ENCODE data around the gene ZNF729. TPM values are rescaled to one million over a fixed set of nuclear protein-coding genes. Genes with fewer than 3 reads are reported as not detected.

Gene ZNF729
- total and polyA plus RNA-seq, 9 of the 15 experiments (the other 6 are each of a cell fraction or from before 2014, with no cell fraction given): not detected

Small RNA genes within 50 kb of the gene (small RNA-seq; reads per million reads assigned to genes)
- not detected for gene AC011494.1

Other genes starting within 250 kb of the ZNF729 start
- gene ZNF257, start 234.0 kb upstream of the ZNF729 start, total RNA-seq (2014; rRNA removed): 6.9 and 11.8 TPM in 2 replicates
- 18.2 and 19.7 TPM in 2 replicates for gene ZNF257, start 234.0 kb upstream of the ZNF729 start, total RNA-seq (2014; rRNA removed; fragmentation: Illumina TruSeq; extraction: Trizol)
- 17.7 and 18.0 TPM in 2 replicates for gene ZNF257, start 234.0 kb upstream of the ZNF729 start, total RNA-seq (2015; rRNA removed; fragmentation: Illumina TruSeq; extraction: Trizol)
- 12.9 and 13.3 TPM in 2 replicates for gene ZNF257, start 234.0 kb upstream of the ZNF729 start, total RNA-seq (2021)
- gene ZNF257, start 234.0 kb upstream of the ZNF729 start, polyA plus RNA-seq (2011; rRNA removed): 1.3 and 5.0 TPM in 2 replicates
- 15.0 and 16.9 TPM in 2 replicates for gene ZNF257, start 234.0 kb upstream of the ZNF729 start, polyA plus RNA-seq (2014; fragmentation: Illumina TruSeq; extraction: Trizol)
- gene ZNF257, start 234.0 kb upstream of the ZNF729 start, polyA plus RNA-seq (2014; fragmentation: Nextera tagmentation; extraction: Ambion mirVana): 1 to 10 TPM; 5.7 to 8.0 TPM
- gene ZNF257, start 234.0 kb upstream of the ZNF729 start, polyA plus RNA-seq (2014; rRNA removed): 11.6 and 11.7 TPM in 2 replicates
- gene ZNF676, start 89.5 kb upstream of the ZNF729 start, total RNA-seq (2014; rRNA removed): 0.24 TPM in 1 of 2 replicates, not detected in the other
- gene ZNF676, start 89.5 kb upstream of the ZNF729 start, total RNA-seq (2014; rRNA removed; fragmentation: Illumina TruSeq; extraction: Trizol): 0.29 and 0.41 TPM in 2 replicates
- gene ZNF676, start 89.5 kb upstream of the ZNF729 start, total RNA-seq (2015; rRNA removed; fragmentation: Illumina TruSeq; extraction: Trizol): 0.38 and 0.43 TPM in 2 replicates
- 0.16 and 0.22 TPM in 2 replicates for gene ZNF676, start 89.5 kb upstream of the ZNF729 start, total RNA-seq (2021)
- gene ZNF676, start 89.5 kb upstream of the ZNF729 start, polyA plus RNA-seq (2011; rRNA removed): 0.06 TPM in 1 of 2 replicates, not detected in the other
- 0.24 and 0.25 TPM in 2 replicates for gene ZNF676, start 89.5 kb upstream of the ZNF729 start, polyA plus RNA-seq (2014; fragmentation: Illumina TruSeq; extraction: Trizol)
- under 1 TPM in 1 of 2 experiments, not detected in 1; 0.10 TPM for gene ZNF676, start 89.5 kb upstream of the ZNF729 start, polyA plus RNA-seq (2014; fragmentation: Nextera tagmentation; extraction: Ambion mirVana)
- gene ZNF676, start 89.5 kb upstream of the ZNF729 start, polyA plus RNA-seq (2014; rRNA removed): 0.05 and 0.29 TPM in 2 replicates
- gene ZNF98, start 135.9 kb downstream of the ZNF729 start, total RNA-seq (2014; rRNA removed): not detected in 2 replicates
- 0.10 TPM in 1 of 2 replicates, not detected in the other for gene ZNF98, start 135.9 kb downstream of the ZNF729 start, total RNA-seq (2014; rRNA removed; fragmentation: Illumina TruSeq; extraction: Trizol)
- gene ZNF98, start 135.9 kb downstream of the ZNF729 start, total RNA-seq (2015; rRNA removed; fragmentation: Illumina TruSeq; extraction: Trizol): 0.14 TPM in 1 of 2 replicates, not detected in the other
- gene ZNF98, start 135.9 kb downstream of the ZNF729 start, total RNA-seq (2021): 0.18 TPM in 1 of 2 replicates, not detected in the other
- gene ZNF98, start 135.9 kb downstream of the ZNF729 start, polyA plus RNA-seq (2011; rRNA removed): not detected in 2 replicates
- gene ZNF98, start 135.9 kb downstream of the ZNF729 start, polyA plus RNA-seq (2014; fragmentation: Illumina TruSeq; extraction: Trizol): 0.07 TPM in 1 of 2 replicates, not detected in the other
- not detected for gene ZNF98, start 135.9 kb downstream of the ZNF729 start, polyA plus RNA-seq (2014; fragmentation: Nextera tagmentation; extraction: Ambion mirVana)
- 0.40 TPM in 1 of 2 replicates, not detected in the other for gene ZNF98, start 135.9 kb downstream of the ZNF729 start, polyA plus RNA-seq (2014; rRNA removed)